Fibroblast of skin of left biceps (primary cell): ENCODE measurements around the gene FMNL2.
"Not testable (repeated sequence)": the region's sequence is repeated elsewhere in the genome, so short reads cannot be mapped to it uniquely, and the experiment has no call there.

ENCODE experiments used
- DNase-seq, 2 experiments: peaks; one replicate each; pipeline ENCODE4 v3.0.0-alpha.2; 2013; ENCODE audit warnings: low read depth in 2 of 2

Gene FMNL2

DNA sequence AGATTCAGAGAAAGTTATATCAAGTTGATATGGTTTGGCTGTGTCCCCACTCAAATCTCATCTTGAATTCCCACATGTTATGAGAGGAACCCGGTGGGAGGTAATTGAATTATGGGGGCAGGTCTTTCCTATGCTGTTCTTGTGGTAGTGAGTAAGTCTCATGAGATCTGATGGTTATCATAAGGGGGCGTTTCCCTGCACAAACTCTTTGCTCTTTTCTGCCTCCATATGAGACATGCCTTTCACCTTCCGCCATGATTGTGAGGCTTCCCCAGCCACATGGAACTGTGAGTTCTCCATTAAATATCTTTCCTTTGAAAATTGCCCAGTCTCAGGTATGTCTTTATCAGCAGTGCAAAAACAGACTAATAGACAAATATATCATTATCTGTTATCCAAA, 187.5 kb downstream of the FMNL2 start:
- DNase-seq, result not testable (repeated sequence)

DNA sequence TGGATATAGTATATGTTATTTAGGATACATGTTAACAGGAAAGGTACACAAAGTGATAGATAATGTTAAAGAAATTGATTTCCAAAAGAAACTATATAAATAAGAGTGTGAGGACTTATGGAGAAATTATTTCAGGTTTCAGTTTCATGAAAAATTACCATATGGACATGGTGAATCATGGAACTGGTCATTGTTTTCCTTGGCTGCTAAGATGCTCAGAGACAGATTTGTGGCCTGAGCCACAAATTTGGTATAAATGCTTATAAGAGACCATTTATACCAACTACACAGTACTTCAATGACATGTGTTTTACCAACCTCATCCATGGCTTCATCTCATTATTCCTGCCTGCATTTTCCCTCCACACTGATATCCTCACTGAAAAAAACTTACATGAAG, 188.1 kb downstream of the FMNL2 start:
- DNase-seq, result peak in 1 of 2 experiments; percentile 9

DNA sequence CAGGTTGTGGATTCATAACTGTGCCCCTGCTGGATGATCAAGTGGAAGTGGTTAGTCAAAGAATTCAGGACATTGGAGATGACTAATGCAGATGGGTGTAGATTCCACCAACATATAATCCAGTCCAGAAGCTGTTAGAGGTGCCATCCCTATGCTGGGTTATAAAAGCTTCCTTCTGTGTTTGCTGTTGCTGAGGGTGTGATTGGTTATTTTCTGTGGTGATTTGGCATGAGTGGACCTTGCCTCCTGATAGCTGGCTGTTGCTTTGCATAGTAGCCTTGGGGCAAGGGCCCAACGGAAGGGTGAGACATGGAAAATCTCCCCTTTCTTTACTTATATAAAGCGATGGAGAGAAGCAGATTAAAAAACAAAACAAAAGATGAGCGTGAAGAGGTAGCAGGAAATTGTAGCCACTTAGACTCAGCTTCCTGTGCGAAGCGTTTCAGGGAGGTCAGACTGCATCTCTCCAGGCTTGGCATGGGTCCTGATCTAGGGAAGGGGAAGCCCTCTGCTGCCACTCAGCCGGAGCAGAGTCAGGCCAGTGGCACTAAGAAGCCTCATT, 190.4 kb downstream of the FMNL2 start:
- DNase-seq, result no peak

DNA sequence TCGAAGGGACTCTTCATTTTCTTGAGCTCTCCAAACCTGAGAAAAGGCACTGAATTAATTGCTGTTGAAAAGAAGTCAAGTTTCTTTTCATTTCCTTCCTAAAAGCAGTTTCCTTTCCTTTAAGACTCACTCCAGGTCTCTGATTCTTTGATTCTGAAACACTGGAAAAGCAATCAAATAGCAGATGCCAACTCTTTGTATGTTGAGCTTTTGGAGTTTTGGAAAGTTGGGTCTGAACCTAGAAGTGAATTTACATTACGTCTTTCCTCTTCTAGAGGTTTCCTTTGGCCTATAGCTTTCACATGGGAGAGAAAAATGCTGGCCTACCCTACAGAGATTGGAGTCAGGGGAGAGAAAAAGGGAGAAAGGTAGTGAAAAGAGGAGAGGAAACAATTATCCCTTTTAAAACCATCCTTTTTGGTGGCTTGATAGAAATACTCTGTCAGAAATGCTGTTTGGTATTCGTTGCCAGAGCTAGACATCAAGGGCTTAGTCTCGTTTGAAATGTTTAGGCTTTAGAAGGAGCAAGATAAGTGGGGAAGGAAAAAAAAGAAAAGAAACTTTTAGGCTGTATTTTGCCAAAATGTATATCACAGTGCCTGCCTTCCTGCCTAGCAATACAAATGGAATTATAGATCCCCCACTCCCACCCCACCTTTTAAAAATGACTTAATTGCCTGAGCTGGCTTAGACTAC, 194.6 kb downstream of the FMNL2 start:
- no peak for DNase-seq

DNA sequence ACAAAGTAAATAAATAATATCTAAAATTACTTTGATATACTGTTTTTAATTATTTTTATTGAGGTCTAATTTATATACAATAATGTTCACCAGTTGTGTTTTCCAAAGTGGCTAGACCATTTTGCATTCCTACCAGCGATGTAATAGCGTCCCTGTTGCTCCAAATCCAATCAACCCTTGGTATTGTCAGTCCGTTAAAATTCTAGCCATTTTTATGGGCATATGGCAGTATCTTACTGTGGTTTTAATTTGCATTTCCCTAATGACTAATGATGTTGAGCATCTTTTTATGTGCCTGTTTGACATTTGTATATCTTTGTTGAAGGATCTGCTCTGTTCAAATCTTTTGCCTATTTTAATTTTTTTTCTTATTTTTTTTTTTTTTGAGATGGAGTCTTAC, 197.3 kb downstream of the FMNL2 start:
- no peak for DNase-seq

DNA sequence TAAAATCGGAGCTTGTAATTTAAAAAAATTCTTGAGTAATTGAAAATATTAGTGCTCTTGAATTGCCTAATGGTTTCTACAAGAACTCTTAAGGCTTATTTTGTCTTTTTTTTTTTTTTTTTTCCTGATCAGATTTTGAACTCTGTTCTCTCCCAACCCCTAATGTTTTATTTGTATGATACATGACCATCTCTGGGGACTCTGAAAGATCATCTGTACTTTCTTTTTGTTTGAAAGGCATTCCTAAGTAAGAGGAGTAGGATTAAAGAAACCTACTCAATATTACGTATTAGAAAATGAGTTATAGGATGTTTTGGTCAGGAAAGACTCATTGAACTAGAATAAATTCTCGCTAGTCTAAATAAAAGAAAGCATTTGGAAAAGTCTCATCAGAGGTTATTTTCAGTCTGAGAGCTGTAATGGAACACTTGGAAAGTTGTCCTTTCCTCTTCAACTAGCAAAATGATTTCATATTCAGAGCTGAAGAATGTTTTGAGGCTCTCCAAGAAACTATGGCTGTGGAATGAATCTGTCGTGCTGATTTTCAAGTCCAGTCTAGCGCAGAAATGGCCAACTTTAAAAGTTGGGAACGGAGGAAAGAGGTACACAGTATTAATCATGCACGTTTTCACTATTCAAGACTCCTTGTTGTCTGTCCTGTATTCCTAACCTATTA, 199.6 kb downstream of the FMNL2 start:
- DNase-seq, result no peak

DNA sequence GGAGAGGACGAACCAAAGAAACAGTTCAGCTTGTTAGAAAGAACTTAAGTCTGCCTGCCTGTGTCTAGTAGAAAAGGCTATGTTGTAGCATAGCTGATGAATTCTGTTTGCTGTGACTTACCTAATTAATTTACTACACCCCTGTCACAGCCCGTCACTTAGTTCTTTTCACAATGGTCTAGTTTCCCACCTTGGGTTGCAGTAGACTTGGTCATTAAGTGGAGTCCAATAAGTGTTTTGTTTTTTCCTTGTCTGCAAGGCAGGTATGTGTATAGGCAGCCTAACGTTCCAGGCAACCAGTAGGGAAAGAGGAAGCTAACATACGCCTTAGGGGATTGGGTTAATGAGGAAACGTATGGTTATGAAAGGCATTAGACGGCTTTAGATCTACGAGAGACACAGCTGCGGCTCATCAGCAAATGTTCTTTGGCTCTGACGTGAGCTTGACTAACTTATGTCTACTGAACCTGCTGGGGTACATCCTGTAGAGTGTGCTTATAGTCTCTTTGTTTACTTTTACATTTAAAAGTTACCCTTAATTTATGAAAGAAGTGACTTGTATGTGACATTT, 202.2 kb downstream of the FMNL2 start:
- DNase-seq, result no peak

DNA sequence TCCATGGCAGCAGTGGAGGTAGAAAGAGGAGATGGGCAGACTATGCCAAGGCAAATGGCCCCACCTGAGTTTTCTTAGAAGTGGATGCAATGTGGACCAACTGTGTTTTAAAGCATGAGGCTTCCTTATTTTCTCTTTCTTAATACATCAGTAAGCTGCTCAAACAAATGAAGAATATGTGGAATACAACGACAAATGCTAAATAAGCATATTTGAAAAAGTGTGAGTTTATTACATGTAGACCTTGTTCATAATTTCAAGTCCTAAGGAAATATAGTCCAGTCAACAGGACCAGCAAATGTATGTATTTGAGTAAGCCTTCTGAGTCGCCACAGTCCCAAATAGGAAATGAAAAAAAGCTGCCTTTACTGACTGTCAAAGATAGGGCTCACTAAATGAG, 204.4 kb downstream of the FMNL2 start:
- no peak for DNase-seq

DNA sequence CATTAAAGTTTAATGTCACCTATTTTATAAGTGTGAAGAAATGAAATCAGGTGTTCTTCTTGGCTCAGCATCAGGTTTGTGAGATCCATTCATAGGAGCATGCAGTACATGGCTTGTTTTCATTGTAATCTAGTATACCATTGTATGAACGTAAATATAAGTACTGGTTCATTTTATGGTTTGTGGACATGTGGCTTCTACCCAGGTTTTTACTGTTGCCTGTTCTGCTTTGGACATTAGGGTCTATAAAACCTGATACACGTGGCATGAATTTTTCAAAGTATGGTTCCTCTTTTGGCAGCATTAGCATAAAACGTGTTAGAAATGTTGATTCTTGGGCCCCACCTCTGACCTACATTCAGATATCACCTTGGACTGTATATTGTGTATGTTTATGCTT, 206.7 kb downstream of the FMNL2 start:
- DNase-seq, result no peak

DNA sequence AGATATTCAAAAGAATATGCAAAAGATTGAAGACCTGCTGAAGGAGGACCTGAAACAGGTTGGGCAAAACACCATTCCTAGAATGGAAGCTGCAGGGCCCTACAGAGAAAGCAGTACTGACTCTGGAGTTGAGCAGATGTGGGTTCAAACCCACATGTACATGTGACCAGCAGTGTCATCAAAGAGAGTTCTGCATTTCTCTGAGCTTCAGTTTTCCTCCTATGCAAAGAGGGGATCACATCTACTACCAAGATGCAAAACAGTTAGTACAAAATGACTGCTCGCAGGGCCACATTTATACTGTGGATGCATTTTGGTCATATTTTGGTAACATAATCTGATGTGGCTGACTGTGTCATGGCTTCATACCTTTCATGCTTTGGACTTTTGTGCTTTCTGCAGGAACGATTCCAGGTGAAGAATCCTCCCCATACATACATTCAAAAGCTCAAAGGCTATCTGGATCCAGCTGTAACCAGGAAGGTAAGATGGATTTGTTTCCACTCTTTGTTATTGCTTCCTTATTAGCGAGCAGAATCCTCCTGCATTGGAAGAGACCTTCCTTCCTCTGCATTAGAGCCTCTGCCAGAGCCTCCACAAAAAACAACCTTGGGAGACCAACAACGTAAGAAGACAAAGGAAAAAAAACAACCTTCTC, 207.5 kb downstream of the FMNL2 start:
- no peak for DNase-seq

DNA sequence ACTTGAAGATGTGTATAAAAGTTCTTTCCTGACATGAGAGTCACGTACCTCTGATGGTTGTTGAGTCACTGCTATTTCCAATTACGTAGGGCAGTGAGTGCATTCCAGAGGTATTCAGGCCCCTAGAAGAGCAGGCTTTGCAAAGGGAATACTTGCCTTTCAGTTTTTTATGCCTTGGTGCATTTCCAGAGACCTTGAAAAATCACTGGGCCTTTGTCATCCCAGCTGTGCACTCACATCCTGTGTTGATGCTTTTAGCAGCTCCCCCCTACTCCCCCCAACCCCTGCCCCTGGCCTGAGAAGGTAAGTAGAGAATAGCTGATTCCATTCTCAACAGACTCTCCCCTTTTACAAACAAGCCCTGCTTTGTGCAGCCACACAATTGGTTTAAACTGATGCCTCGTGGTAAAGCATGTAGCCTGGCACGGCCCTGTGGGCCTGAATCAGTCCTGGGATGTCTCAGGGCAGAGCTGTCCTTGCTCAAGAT, 208.1 kb downstream of the FMNL2 start:
- DNase-seq, result peak; percentile 90 to 91

DNA sequence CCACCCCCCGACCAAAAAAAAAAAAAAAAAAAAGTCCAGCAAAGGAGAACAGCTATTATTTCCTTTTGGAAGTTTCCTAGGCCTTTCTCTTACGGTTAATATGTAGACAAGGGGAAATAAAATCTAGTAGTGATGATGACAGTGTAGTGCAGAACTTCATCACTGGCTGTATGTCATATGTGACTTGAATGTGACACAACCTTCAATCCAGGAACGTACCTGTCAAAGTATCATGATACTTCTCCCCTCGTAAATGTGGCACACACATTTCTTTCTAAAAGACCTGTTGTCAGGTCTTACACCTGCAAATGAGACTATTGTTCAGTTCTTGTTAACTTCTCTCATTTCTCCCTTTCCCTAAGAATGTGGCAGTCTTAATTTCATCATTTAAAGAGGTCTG, 208.7 kb downstream of the FMNL2 start:
- DNase-seq, result no peak

DNA sequence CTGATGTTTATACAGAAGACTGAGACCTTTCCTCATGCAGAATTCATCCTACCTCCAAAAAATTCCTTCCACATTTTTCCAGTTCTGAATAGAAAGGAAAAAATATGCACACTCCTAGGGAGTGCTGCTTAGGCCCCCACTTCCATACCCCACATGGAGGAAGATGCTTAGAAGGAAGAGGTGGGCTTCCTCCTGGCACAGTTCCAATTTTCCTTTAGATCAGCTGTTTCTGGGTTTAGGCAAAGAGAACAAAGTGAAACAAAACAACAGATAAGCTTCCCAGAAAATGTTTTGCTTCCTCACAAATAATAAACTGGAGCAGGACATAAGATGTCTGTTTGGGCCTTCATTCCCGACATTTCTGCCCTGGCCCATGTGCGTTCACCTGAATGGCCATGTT, 209.7 kb downstream of the FMNL2 start:
- no peak for DNase-seq

DNA sequence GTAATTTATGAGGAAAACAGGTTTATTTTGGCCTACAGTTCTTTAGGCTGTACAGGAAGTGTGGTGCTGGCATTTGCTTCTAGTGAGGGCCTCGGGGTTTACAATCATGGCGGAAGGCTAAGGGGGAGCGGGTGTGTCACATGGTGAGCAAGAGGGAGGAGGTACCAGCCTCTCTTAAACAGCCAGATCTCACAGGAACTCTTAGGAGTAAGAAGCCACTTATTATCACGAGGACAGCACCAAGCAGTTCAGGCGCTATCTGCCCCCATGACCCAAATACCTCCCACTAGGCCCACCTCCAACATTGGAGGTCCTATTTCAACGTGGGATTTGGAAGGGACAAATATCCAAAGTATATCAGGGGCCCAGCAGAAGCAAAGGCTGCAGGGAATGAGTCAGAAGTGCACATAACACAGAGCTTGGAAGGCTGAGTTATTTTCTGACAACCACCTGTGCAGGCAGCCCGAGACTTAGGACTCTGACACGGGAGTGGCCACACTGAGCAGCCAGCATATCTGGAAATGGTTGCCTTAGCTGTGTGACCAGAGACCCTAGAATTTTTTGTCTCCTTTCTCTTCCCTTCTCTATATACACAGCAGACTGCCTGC, 211.4 kb downstream of the FMNL2 start:
- DNase-seq, result no peak

DNA sequence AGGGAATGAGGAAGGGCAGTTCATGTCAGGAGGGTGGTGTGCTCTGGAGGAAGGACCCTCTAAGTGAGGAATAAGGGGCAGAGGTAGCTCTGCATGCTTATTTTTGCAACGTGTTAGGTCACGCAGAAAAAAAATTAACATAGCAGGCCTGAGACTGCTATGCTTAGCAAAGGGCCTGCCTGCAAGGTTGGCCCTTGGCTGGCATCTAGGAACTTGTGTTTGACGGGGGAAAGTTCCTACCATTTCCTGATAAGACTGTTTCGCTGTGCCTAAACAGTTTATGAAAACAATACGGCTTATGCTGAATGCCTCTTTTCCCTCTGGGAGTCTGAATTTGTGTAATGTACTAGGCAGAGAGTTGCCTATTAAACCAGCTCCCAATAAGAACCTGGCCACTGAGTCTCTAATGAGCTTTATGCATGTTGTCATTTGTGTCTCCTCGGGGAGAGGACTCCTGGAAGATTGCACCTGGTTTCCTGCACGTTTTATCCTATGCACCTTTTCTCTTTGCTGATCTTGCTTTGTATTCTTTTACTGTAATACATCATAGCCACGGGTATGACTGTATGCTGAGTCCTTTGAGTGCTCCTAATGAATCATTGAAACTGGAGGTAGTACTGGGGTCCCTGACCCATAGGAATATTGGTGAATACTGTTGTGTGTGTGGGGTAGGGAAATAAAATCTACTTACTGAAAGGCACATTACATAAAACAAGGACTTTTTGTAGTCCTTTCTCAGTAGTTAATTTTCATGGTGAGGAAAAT, 213.3 kb downstream of the FMNL2 start:
- DNase-seq, result no peak

DNA sequence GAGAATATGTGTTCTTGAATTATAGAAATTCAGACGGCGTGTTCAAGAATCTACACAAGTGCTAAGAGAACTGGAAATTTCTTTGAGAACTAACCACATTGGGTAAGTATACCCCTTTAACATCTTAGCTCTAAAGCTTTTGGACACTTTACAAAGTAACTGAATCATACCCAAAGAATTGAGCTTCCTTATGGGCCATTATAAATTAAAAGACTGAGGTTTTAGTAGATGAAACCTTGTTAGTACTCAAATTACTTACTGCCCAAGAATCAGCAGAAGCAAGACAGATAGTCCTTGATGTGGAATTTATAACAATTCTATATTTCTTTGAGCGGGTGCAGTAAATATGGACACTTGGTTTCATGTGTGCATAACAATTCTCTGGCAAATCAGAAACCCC, 214.0 kb downstream of the FMNL2 start:
- DNase-seq, result no peak

DNA sequence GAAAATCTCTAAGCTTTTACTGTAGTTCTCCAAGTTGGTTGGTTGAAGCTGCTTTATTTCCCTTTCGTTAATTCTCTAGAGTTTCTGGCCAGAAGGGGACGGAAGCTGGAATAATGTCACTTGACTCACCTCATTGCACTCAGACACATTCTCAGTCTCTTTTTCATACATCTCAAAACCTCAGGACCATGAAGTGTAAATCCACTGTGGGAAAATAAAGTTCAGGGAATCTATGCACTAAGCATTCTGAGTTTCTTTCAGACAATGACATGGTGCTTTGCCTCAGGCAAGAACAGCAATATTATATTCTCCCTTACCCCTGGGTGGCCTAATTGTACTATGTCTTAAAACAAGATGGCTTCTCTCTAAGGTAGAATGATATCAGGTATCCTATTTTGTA, 214.4 kb downstream of the FMNL2 start:
- no peak for DNase-seq

DNA sequence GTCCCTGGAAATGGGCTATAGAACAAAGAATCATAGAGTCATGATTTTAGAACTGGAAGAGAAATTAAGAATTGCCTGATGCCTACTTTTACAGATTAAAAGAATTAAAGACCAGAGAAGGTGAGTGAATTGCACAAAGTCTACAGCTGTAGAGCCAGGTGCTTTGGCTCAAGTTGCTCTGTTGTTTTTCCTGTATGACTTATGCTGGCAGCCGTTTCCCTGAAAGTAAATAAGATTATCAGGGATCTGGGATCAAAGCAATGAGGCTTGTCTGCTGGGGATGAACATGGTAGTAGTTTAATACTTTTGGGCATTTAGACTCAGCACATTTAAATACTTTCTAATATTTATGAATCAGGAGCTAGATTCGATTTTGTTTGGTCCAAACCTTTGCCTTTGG, 215.4 kb downstream of the FMNL2 start:
- no peak for DNase-seq

DNA sequence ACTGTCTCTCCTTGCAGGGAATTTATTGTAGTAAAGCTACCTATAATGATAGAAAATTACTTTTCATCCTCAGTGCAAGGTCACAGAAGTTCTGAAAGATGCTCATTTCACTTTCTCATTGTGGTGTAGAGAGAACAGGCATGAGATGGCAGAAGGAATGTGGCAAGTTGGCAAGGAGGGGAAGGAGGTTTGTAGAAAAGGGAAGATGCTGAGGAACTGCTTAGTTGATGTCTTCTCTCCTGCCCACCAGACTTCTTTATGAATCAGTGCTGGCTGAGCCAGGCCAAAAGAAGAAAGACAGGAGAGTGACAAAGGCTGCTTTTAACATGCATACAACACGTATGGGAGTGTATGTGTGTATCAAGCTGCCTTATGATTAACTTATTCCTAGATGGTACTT, 217.9 kb downstream of the FMNL2 start:
- no peak for DNase-seq

DNA sequence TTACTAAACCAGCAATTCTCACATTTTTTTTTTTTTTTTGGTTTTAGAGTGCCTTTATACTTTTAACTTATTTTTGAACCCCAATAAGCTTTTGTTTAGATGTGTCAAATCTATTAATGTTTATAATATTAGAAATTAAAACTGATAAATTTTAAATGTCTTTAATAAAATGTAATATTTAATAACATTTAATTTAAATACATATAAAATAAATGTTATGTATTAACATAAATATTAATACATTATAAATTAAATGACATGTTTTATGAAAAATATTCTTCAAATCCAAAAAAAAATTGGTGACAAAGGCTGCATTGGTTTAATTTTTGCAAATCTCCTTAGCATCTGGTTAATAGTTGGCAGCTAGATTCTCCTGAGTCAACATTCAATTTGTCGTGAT, 218.5 kb downstream of the FMNL2 start:
- no peak for DNase-seq

DNA sequence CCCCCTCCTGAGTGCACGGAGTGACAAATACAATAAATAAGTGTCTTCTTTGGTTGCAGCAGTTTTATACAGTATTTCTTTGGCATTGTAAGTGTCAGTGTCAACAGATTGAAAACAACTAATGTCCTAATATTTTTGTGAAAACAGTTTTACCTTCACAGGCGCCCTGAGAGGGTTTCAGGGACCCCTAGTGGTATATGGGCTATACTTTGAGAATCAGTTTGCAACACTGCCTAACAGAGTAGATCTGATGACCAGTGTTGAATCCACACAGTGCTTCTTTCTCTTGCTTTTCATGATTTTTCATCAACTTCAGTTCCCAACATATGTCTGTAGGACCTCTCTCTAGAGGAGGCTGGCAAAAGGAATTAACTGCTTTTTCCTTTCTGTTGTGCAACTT, 220.1 kb downstream of the FMNL2 start:
- no peak for DNase-seq
